ENCODE data around the gene SV2B.

Gene SV2B

DNA sequence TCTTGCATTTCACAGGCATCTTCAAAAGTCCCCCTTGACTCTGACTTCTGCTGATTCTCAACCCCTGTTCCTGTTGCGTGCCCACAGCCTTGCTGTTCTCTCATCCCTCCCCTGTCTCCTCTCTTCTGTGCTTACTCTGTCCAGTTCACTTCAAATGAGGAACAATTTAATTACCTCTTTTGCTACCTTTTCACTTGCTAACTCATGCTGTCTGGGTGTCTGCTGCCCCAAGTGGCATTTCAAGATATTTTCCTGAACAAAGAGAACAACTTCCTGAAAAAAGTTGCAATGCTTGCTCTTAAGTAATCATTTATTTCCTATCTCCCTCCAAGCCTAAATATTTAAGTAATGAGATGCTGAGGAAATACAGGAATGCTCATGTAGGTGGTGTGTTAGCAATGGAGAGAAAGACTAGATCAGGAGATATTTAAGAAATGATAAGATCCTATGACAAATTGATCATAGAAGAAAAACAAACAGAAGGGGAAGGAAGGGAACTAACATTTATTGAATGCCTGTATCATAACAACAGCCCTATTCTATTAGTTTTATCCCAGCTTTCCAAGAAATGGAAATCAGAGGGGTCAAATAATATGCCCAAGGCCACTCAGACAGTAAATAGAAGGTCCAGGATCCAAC, 42.2 kb downstream of the SV2B start:
- DNase-seq: no peak

- DNase-seq: no peak
Measured at GRCh38 chr15:91142946-91143345, 42.9 kb downstream of the SV2B start.

GRCh38 chr15:91146728-91147127, 46.7 kb downstream of the SV2B start:
- DNase-seq: no peak

DNA sequence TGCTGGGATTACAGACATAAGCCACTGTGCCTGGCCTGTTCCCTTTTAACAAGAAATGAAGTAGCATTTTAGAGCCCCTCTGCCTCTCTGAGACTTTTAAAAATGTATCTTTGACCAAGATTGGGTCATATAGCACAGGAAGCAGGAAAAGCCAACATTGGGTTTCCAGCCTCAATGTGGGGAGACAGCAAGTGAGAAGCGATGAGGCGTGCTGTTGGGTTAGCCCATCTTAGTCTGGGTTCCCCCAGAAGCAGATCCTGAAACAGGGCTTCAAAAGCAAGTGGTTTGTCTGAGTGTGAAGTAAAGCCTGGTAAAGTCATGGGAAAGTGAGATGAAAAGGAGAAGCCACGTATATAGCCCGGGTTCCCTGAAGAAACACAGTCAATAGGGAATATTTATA, 48.2 kb downstream of the SV2B start:
- DNase-seq: no peak

DNA sequence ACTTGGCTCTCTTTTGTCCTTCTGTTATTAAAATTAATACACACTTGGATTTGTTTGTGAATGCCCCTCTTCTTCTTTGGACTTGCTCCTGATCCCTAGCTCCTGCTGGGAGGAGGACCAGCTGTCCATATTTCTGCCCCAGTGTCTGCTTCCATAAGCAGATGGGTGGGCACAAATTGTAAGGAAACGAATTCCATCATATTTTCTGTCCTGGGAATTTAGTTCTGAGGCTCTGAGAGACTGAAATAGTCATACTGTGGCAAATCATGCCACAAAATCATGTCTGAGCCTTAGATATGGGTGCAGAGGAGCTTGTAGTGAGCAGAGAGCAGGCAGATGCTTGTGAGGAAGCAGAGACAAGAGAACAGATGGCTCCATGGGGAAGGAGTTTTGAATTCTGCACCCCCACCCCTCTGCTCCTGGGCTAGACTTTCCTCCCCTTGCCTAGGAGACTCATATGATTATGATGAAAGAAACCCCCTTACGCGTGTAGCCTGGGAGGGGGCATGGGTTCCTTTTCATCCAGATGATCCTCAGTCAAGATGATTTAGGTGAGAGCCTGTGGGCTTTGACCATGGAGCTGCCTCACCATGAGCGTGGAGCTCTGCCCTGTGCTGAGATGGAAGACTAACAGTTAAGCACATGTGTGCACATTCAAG, 50.6 kb downstream of the SV2B start:
- no peak for DNase-seq

DNA sequence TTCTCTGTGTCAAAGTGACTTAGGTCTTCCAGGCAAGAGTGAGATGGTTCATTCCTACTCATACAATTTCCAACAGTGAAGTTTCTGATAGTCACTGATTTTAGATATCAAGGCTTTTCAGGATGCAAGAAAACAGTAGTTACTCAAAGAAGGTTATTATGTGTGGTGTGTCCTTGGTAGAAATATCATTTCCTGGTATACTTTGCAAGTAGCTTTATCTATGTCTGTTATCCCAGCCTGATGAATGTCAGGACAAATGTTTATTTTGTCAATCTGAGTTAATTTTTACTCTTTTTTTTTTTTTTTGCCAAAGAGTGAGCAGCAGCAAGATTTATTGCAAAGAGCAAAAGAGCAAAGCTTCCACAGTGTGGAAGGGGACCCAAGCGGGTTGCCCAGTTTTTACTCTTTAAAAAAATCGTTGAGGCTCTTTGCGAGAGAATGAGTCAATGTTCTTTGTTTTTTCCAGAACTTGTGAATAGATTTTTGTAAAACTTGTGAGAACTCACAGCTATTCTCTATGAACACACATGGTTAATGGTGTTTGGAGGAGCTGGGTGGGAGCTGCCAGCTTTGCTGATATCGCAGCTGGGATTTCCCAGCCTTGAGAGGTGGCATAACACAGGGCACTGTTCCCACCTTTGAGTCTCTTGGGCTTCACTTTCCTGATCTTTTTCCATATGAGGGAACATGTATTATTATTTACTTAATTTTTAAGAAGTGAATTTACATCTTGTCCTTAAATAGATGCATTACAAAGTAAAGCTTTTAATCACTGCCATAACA, 51.9 kb downstream of the SV2B start:
- no peak for DNase-seq

DNA sequence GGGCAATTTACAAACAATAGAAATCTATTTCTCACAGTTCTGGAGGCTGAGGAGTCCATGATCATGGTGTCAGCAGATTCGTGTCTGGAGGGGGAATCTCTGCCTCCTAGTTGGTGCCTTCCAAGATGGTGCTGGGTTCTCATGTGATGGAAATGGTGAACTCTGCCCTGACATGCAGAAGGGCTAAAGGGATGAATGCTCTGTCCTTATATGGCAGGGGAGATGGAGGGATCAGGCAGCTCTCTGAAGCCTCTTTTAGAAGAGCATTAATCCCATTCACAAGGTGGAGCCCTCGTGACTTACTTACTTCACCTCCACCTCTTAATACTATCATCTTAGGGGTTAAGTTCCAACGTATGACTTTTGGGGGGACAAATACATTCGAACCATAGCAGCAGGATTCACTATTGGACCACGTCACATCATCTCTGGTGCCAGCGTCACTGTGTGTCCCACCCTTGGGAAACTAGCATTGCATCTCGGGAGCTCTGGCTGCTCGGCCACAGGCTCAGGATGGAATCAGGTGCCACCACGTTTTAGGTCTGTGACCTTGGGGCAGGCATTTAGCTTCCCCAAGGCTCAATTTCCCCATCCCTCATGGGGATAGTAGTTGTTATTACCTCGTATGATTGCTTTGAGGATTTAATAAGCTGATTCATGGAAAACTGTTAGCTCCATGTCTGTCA, 53.0 kb downstream of the SV2B start:
- no peak for DNase-seq

DNA sequence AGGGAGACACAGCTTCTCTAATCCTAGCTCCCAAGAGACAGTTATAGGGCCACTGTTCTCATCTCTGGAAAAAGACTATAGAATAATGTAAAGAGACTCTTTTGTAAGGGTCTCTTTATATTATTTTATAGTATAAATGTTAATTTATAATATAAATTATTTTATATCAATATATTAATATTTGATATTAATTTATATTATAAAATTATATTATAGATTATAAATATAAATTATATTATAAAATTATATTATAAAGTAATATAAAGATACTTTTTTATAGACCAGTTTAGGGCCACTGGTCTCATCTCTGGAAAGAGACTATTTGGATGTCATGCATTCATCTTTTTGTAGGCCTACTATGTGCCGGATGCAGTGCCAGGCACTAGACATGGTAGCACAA, 53.9 kb downstream of the SV2B start:
- DNase-seq: no peak

GRCh38 chr15:91156175-91156726, 56.2 kb downstream of the SV2B start:
- DNase-seq: no peak

DNA sequence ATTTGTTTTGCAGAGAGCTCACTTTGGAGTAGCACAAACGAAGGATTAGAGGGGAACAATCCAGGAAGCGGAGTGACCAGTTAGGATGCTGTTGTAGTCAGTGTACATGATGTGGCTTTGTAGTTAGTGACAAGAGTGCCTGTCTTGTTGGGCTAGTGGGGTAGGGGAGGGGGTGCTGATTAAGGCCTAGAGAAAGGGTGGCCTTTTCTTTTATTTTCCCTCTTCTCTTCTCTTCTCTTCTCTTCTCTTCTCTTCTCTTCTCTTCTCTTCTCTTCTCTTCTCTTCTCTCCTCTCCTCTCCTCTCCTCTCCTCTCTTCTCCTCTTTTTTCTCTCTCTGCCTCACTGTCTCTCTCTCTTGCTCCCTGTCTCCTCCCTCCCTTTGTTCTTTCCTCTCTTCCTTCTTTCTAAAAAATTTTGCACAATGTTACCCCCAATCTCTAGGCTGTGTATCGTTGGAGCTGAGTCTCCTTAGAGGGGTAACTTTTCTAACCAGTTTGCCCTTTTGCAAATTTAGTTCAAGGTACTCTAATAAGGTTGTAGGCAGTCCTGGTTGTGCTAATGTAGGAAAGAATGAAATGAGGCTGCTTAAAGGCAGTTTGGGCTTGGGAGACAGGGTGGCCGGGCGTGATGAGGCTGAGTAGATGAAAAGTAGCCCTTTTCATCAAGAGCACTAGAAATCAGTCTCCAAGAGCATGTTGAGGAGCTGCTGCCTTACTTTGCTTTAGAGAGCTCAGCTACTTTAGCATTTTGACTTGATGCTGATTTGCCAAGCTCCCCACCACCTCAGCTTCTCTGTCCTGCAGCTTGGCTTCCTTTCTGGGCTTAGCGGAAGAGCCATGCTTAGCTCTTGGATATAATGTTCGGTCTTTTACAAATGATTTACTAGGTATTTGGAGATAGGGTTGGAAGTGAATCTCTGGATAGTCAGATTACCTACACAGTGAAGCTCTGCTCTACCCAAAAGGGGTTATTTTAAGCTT, 58.6 kb downstream of the SV2B start:
- DNase-seq: no peak

DNA sequence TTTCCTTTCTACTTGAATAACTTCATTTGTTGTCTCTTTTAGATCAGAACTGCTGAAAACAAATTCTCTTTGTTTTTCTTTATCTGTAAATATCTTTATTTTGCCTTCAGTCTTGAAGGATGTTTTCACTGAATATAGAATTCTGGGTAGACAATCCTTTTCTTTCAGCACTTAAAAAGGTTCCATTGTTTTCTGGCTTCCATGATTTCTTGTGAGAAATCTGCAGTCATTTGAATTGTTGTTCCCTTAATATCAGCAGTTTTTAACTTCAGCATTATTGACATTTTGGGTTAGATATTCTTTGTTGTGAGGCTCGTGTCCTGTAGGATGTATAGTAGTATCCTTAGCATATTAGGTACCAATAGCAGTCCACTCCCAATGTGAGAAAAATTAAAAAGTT, 65.8 kb downstream of the SV2B start:
- no peak for DNase-seq

DNA sequence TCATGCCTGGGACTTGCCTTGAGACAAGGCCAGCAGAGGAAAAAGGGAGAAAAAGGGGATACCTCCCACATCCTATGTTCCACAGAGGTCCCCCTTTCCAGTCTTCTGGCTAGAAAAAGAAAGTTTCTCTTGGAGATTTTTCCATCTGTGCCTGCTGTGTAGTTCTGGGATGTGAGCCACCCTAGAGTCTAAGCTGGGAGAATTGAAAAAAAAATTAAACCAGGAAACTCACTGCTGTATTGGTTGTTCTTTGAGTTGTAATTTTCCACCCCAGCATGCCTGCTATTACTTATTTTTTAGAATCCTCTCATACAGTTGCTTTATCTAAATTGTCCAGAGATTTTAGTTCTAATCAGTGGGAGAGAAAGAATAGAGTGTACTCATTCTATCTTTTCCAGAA, 68.4 kb downstream of the SV2B start:
- no peak for DNase-seq

GRCh38 chr15:91171334-91171733, 71.3 kb downstream of the SV2B start:
- no peak for DNase-seq

GRCh38 chr15:91182101-91182500, 82.0 kb downstream of the SV2B start:
- no peak for DNase-seq

- no peak for DNase-seq
Measured at GRCh38 chr15:91183596-91183995, 83.5 kb downstream of the SV2B start.

- DNase-seq: no peak
Measured at GRCh38 chr15:91184441-91184840, 84.4 kb downstream of the SV2B start.

- peak; percentile 13 for DNase-seq
Measured at GRCh38 chr15:91186904-91187656, 87.0 kb downstream of the SV2B start.

DNA sequence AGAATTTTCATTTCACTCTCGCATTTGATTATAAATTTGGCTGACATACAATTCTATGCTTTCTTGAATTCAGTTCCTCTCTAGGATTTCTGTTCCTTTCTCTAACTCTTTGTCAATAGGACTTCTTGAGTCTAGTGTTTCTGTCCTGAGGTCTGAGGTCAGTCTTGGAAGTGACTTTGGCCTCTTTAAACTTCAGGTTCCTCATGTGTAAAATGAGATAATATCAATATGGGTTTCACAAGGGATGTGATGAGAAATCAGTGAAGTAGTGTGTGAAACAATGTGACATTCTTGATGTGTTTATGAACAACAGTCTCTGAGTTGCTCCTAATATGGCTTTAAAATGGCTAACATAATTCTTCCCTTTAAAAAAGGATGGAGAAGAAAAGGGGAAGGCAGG, 92.2 kb downstream of the SV2B start:
- no peak for DNase-seq

- no peak for DNase-seq
Measured at GRCh38 chr15:91192690-91193377, 92.8 kb downstream of the SV2B start.

- DNase-seq: no peak
Measured at GRCh38 chr15:91193378-91193720, 93.3 kb downstream of the SV2B start.
